Measurements from ENCODE around the gene ST8SIA1.

The ST8SIA1 gene

GRCh38 chr12:22223356-22223755 lies 111.2 kb downstream of the ST8SIA1 start:
- no peak for TF ChIP-seq CTCF (IDR thresholded peaks at IDR 0.05; ENCODE audit: low read depth, low read length, missing control alignments)
- H3K4me3 ChIP-seq (ENCODE audit: low read depth, low read length), result no peak overlapping the region
- DNase-seq (ENCODE audit: low read depth), result no peak
- in situ Hi-C loops (cut with HindIII; ENCODE audit: low sequenced_read_pairs), result no loop called here

- in situ Hi-C loops (cut with HindIII; ENCODE audit: low sequenced_read_pairs), result loop anchor here (10.0 kb wide), 1 partner anchor 67 kb away; no protein-coding TSS in a partner anchor
- no peak for TF ChIP-seq CTCF (IDR thresholded peaks at IDR 0.05; ENCODE audit: low read depth, low read length, missing control alignments)
- no peak for DNase-seq (ENCODE audit: low read depth)
- no peak overlapping the region for H3K4me3 ChIP-seq (ENCODE audit: low read depth, low read length)
These were observed 117.0 kb downstream of the ST8SIA1 start for GRCh38 chr12:22217556-22217955.

GRCh38 chr12:22215467-22216253 lies 118.8 kb downstream of the ST8SIA1 start:
- in situ Hi-C loops (cut with HindIII; ENCODE audit: low sequenced_read_pairs), result loop anchor here (10.0 kb wide), 1 partner anchor 69 kb away; no protein-coding TSS in a partner anchor
- H3K4me3 ChIP-seq (ENCODE audit: low read depth, low read length), result no peak overlapping the region
- TF ChIP-seq CTCF (IDR thresholded peaks at IDR 0.05; ENCODE audit: low read depth, low read length, missing control alignments), result no peak
- DNase-seq (ENCODE audit: low read depth), result no peak

GRCh38 chr12:22211128-22211527 lies 123.4 kb downstream of the ST8SIA1 start:
- DNase-seq (ENCODE audit: low read depth), result no peak
- in situ Hi-C loops (cut with HindIII; ENCODE audit: low sequenced_read_pairs), result loop anchor here (10.0 kb wide), 1 partner anchor 74 kb away; no protein-coding TSS in a partner anchor

GRCh38 chr12:22209422-22209821 lies 125.1 kb downstream of the ST8SIA1 start:
- in situ Hi-C loops (cut with HindIII; ENCODE audit: low sequenced_read_pairs), result no loop called here
- TF ChIP-seq CTCF (IDR thresholded peaks at IDR 0.05; ENCODE audit: low read depth, low read length, missing control alignments), result no peak
- DNase-seq (ENCODE audit: low read depth), result no peak
- H3K4me3 ChIP-seq (ENCODE audit: low read depth, low read length), result no peak overlapping the region

More at GRCh38 chr12:22211128-22211527, 123.4 kb downstream of the ST8SIA1 start:
- no peak for TF ChIP-seq CTCF (IDR thresholded peaks at IDR 0.05; ENCODE audit: low read depth, low read length, missing control alignments)
- H3K4me3 ChIP-seq (ENCODE audit: low read depth, low read length), result no peak overlapping the region

GRCh38 chr12:22206111-22206728 lies 128.3 kb downstream of the ST8SIA1 start:
- TF ChIP-seq CTCF (IDR thresholded peaks at IDR 0.05; ENCODE audit: low read depth, low read length, missing control alignments), result no peak
- H3K4me3 ChIP-seq (ENCODE audit: low read depth, low read length), result no peak overlapping the region
- DNase-seq (ENCODE audit: low read depth), result no peak
- in situ Hi-C loops (cut with HindIII; ENCODE audit: low sequenced_read_pairs), result no loop called here

Data from astrocyte of the cerebellum (primary cell).